K562 (cell line): ENCODE measurements around the gene KXD1. TPM values are rescaled to one million over a fixed set of nuclear protein-coding genes. Genes with fewer than 3 reads are reported as not detected.

Source experiments
- ATAC-seq: fragments of 200-7000 bp; cut with Tn5 transposase; 3 replicates; pipeline ENCODE4 v1.9.1; 2020; ENCODE audit warnings: moderate library complexity
- BruUV-seq: library from RNA; stranded (reverse); fragments of 400-500 nt; replicated peaks from 2 replicates; lab custom pipeline; 2021; lab: Mats Ljungman, UMichigan
- CTCF ChIA-PET: fragments of 300-600 bp; formaldehyde crosslinking; extraction: SDS; loops from one replicate; lab custom pipeline; 2021; ENCODE audit warnings: low intra/inter-chr PET ratio; lab: Yijun Ruan, JAX
- POLR2A ChIA-PET: fragments of 300-600, 350-650 bp; sonication (Branson Sonifier 250); formaldehyde crosslinking; extraction: SDS; loops from one replicate; lab custom pipeline; 2021; ENCODE audit warnings: antibody characterized with exemption, inconsistent platforms; lab: Yijun Ruan, JAX
- DNase-seq, 4 experiments: peaks; one replicate each; pipeline versions ENCODE4 v3.0.0 to v3.0.0-alpha.2; 2011 to 2018; ENCODE audit warnings: low spot score in 3 of 4, mixed read lengths in 3 of 4; ENCODE audit errors: extremely low read depth in 1 of 4
- FAIRE-seq: peaks from 2 replicates; lab custom pipeline; 2011; peaks lifted over from hg19 to GRCh38; lab: Jason Lieb, UNC
- H2AFZ ChIP-seq: 2 replicates; pipeline ENCODE4 v1.6.0; 2011; ENCODE audit warnings: low read depth, low read length, control low read depth, inconsistent platforms
- H3K27ac ChIP-seq: fragments of 200-600 bp; 3 replicates; pipeline ENCODE4 v1.8.0; 2011; ENCODE audit warnings: low read depth, mild to moderate bottlenecking, control low read depth, inconsistent platforms, low read length, moderate library complexity, mixed read lengths; ENCODE audit errors: extremely low read depth
- H3K27me3 ChIP-seq, 2 experiments: fragments of 300-600 bp in 1 of 2; 2 replicates in 1 of 2; 3 replicates in 1 of 2; pipeline versions ENCODE4 v1.6.0 to v1.8.0; 2011; ENCODE audit warnings: inconsistent platforms in 2 of 2, low read length in 2 of 2, mild to moderate bottlenecking in 1 of 2, mixed read lengths in 1 of 2, moderate library complexity in 1 of 2; ENCODE audit not compliant: control insufficient read depth in 2 of 2, insufficient read depth in 2 of 2
- H3K36me3 ChIP-seq: fragments of 300-600 bp; 3 replicates; pipeline ENCODE4 v1.8.0; 2011; ENCODE audit warnings: mild to moderate bottlenecking, low read length, inconsistent platforms; ENCODE audit not compliant: control insufficient read depth, insufficient read depth
- H3K4me1 ChIP-seq, 2 experiments: fragments of 200-600 bp in 1 of 2; replicated peaks in 1 of 2; 2 replicates in 1 of 2; 3 replicates in 1 of 2; pipeline versions ENCODE4 v1.5.1 to v1.8.0; 2011; ENCODE audit warnings: inconsistent platforms in 2 of 2, low read length in 2 of 2, mild to moderate bottlenecking in 1 of 2, mixed read lengths in 1 of 2, moderate library complexity in 1 of 2; ENCODE audit not compliant: control insufficient read depth in 2 of 2, insufficient read depth in 2 of 2
- H3K4me2 ChIP-seq: 2 replicates; pipeline ENCODE4 v1.6.1; 2011; ENCODE audit warnings: low read length, control low read depth, inconsistent platforms, mixed read lengths; ENCODE audit not compliant: insufficient read depth
- H3K4me3 ChIP-seq: fragments of 200-600 bp; sonication (generic), shearing (Covaris generic); 2 replicates; pipeline ENCODE4 v1.5.1; 2016; ENCODE audit warnings: control low read depth, inconsistent platforms
- H3K79me2 ChIP-seq: fragments of 200-600 bp; 3 replicates; pipeline ENCODE4 v1.8.0; 2011; ENCODE audit warnings: low read length, inconsistent platforms; ENCODE audit not compliant: control insufficient read depth, insufficient read depth
- H3K9ac ChIP-seq, 2 experiments: 2 replicates each; pipeline versions ENCODE4 v1.6.0 to v1.6.1; 2011; ENCODE audit warnings: low read depth in 2 of 2, low read length in 2 of 2, control low read depth in 1 of 2, inconsistent platforms in 1 of 2, mild to moderate bottlenecking in 1 of 2, mixed read lengths in 1 of 2; ENCODE audit not compliant: insufficient read depth in 1 of 2
- H3K9me1 ChIP-seq: one replicate; pipeline ENCODE4 v1.6.0; 2011; ENCODE audit warnings: inconsistent platforms, mild to moderate bottlenecking, low read length, moderate library complexity; ENCODE audit not compliant: control insufficient read depth, insufficient read depth
- H3K9me3 ChIP-seq: replicated peaks from 2 replicates; pipeline ENCODE4 v1.5.1; 2011; ENCODE audit warnings: low read depth, low read length, inconsistent platforms; ENCODE audit not compliant: control insufficient read depth, insufficient read depth
- H4K20me1 ChIP-seq: replicated peaks from 2 replicates; pipeline ENCODE4 v1.6.1; 2011; ENCODE audit warnings: low read length, inconsistent platforms, mixed read lengths; ENCODE audit not compliant: control insufficient read depth, insufficient read depth
- EGR1 ChIP-seq: fragments of 450-650 bp; conservative IDR thresholded peaks from 2 replicates; pipeline ENCODE4 v1.6.1; 2017; ENCODE audit warnings: mild to moderate bottlenecking
- HIVEP1 ChIP-seq: fragments of 250-450 bp; sonication (Bioruptor Pico); IDR thresholded peaks from 2 replicates; pipeline ENCODE4 v1.4.0; 2020; ENCODE audit warnings: mild to moderate bottlenecking
- LCOR ChIP-seq: sonication (generic); formaldehyde crosslinking; IDR thresholded peaks from 2 replicates; pipeline ENCODE4 v1.8.0; 2022; ENCODE audit warnings: mild to moderate bottlenecking, missing genetic modification reagents
- MED1 ChIP-seq: sonication (generic); formaldehyde crosslinking; IDR thresholded peaks from 2 replicates; pipeline ENCODE4 v1.8.1; 2023; ENCODE audit warnings: missing genetic modification reagents, borderline replicate concordance
- NELFE ChIP-seq: IDR thresholded peaks from 2 replicates; pipeline ENCODE4 v1.6.1; 2011; ENCODE audit warnings: mild to moderate bottlenecking; ENCODE audit not compliant: insufficient read depth, insufficient read length
- SMAD2 ChIP-seq: fragments of 150-350 bp; IDR thresholded peaks from 2 replicates; pipeline ENCODE4 v1.6.1; 2014; ENCODE audit warnings: low read depth, mild to moderate bottlenecking, low read length
- ZC3H11A ChIP-seq: IDR thresholded peaks from 2 replicates; pipeline ENCODE4 v1.6.1; 2012; ENCODE audit warnings: low read depth, low read length, improper control_type of control experiment
- WGBS: fragments of 100-300 bp; shearing (Covaris generic); methylation state at CpG from one replicate; pipeline ENCODE4 v1.1.6; 2016; ENCODE audit warnings: low coverage, mixed read lengths; ENCODE audit not compliant: insufficient coverage; ENCODE audit errors: missing lambda C conversion rate; 5-methylcytosine and 5-hydroxymethylcytosine counted together
- in situ Hi-C: fragments of 300-500 bp; cut with MboI; formaldehyde crosslinking; loops from 4 replicates; pipeline ENCODE4 v1.15.0; 2018; ENCODE audit warnings: inconsistent platforms, mixed read lengths
- intact Hi-C: fragments of 100-400 bp; cut with micrococcal nuclease; formaldehyde crosslinking; loops from 2 replicates; pipeline ENCODE4 v1.14.2; 2022
- polyA plus RNA-seq, 8 experiments: library from polyadenylated mRNA; depleted of rRNA in 4 of 8; stranded (reverse) in 5 of 8; unstranded in 3 of 8; fragments of >200 nt; fragmentation: Nextera tagmentation in 2 of 8; fragmentation: Illumina TruSeq in 1 of 8; extraction: Ambion mirVana in 2 of 8; extraction: Trizol in 1 of 8; gene quantifications; 2 replicates each; pipeline versions ENCODE4 v1.2.1 to v1.2.3, GENCODE V29; 2011 to 2014; ENCODE audit warnings: inconsistent platforms in 1 of 8, missing spikeins in 1 of 8
- total RNA-seq, 7 experiments: library from RNA; depleted of rRNA in 6 of 7; stranded (reverse); fragments of >200 nt in 6 of 7; fragmentation: Illumina TruSeq in 2 of 7; extraction: Trizol in 2 of 7; gene quantifications; 2 replicates each; pipeline versions ENCODE4 v1.2.1 to v1.2.3, GENCODE V29; 2011 to 2021; ENCODE audit warnings: low replicate concordance in 1 of 7
- TF ChIP-seq, protein P1 (sequence below): sonication (generic); formaldehyde crosslinking; IDR thresholded peaks from 2 replicates; pipeline ENCODE4 v1.8.1; 2023; ENCODE audit warnings: mild to moderate bottlenecking, missing genetic modification reagents, moderate library complexity

Gene KXD1
- total and polyA plus RNA-seq, 9 of the 15 experiments (the other 6 are each of a cell fraction or from before 2014, with no cell fraction given) = 21.9 to 210 (median 118) TPM

DNA sequence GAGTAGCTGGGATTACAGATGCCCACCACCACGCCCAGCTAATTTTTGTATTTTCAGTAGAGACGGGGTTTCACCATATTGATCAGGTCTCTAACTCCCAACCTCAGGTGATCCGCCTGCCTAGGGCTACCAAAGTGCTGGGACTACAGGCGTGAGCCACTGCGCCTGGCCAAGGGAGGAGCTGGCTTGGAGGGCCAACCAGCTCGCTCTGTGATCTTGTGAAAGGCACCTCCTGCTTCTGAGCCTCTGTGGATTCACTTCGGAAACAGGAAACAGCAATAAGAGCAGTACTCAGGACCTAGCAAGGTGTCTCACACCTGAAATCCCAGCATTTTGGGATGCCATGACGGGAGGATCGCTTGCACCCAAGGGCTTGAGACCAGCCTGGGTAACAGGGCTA lies 33.8 kb upstream of the KXD1 start:
- Histone ChIP-seq H3K79me2 (peaks cover 31% of the 10 kb centered on the region), H2AFZ (no peak overlapping the region), H3K27me3 (no peaks in the 10 kb centered on the region), H3K9me3 (no peaks in the 10 kb centered on the region), H3K27ac (no peak overlapping the region), H3K4me3 (no peak overlapping the region), H3K36me3 (peaks cover 7% of the 10 kb centered on the region)
- POLR2A ChIA-PET = interaction anchor here (0.9 to 1.2 kb wide), 4 partner anchors 10 to 243 kb away, joined by 3 to 4 read pairs (median 3); partner anchors contain the start of gene JUND
- in situ Hi-C loops = no loop called here
- TF ChIP-seq LCOR (CRISPR knock-in tag) = no peak
- TF ChIP-seq, all 486 proteins: peak for 0
- ATAC-seq (no peak), FAIRE-seq (no peak), DNase-seq (no peak)
- CTCF ChIA-PET = no interaction called here
- peaks cover 9% of the 10 kb centered on the region for H3K9me1 ChIP-seq
- 88% methylated on average over 9 of the region's 9 CpGs for WGBS
- BruUV-seq = no TSS peak
- no peak overlapping the region for H3K4me2 ChIP-seq
- H3K9ac ChIP-seq = peak overlapping the region in 1 of 2 experiments; percentile 84; a peak in 2 of 4 replicates
- peaks cover 11% of the 10 kb centered on the region; the same call in 1 of the 2 replicates for H4K20me1 ChIP-seq
- peaks cover 11 to 34% of the 10 kb centered on the region in 2 experiments for H3K4me1 ChIP-seq
- intact Hi-C loops = loop anchor here (2.0 to 5.0 kb wide), 3 partner anchors 21 to 48 kb away; partner anchors contain the start of genes KXD1 and UBA52

DNA sequence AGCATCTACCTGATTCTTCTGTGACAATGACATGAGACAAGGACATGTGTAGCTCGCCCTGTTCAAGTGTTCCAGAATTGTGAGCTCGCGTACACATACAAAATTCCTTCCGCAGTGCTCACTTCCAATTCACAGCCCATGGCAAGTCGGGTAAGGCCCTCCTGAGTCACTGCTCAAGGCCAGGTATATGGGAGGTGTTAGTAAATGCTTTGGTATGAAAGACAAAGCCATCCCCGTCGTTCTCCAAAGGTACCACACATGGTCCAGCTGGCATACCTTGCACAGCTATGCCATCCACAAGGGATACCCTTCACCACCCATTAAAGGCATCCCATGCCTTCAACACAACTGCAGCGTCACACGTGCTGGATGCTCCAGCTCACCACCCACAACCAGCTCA lies 31.4 kb upstream of the KXD1 start:
- peaks cover 2% of the 10 kb centered on the region; the same call in 2 of the 3 replicates for H3K36me3 ChIP-seq
- intact Hi-C loops = no loop called here
- BruUV-seq = no TSS peak
- H3K27ac ChIP-seq = no peak overlapping the region
- FAIRE-seq = peak; percentile 23
- in situ Hi-C loops = no loop called here
- no peak overlapping the region; the same call in 1 of the 2 replicates for H3K4me2 ChIP-seq
- peaks cover 6 to 20% of the 10 kb centered on the region in 2 experiments; a peak in 4 of 5 replicates for H3K4me1 ChIP-seq
- TF ChIP-seq EGR1 (no peak), SMAD2 (no peak), ZC3H11A (no peak), NELFE (no peak), MED1 (CRISPR knock-in tag) (no peak), HIVEP1 (CRISPR knock-in tag) (no peak)
- TF ChIP-seq, protein P1, sequence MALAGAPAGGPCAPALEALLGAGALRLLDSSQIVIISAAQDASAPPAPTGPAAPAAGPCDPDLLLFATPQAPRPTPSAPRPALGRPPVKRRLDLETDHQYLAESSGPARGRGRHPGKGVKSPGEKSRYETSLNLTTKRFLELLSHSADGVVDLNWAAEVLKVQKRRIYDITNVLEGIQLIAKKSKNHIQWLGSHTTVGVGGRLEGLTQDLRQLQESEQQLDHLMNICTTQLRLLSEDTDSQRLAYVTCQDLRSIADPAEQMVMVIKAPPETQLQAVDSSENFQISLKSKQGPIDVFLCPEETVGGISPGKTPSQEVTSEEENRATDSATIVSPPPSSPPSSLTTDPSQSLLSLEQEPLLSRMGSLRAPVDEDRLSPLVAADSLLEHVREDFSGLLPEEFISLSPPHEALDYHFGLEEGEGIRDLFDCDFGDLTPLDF (CRISPR knock-in tag) = no peak
- TF ChIP-seq, all 486 proteins: peak for 0
- ChIA-PET CTCF (no interaction called here), POLR2A (interaction anchor here (2.7 kb wide), 1 partner anchor 17 kb away, joined by 11 read pairs; the partner anchor contains the start of gene FKBP8)
- Histone ChIP-seq H3K9me1 (no peaks in the 10 kb centered on the region), H3K9ac (no peak overlapping the region), H4K20me1 (no peaks in the 10 kb centered on the region), H3K9me3 (no peaks in the 10 kb centered on the region), H3K4me3 (no peak overlapping the region), H2AFZ (peak overlapping the region; percentile 52), H3K79me2 (peaks cover 6% of the 10 kb centered on the region), H3K27me3 (no peaks in the 10 kb centered on the region)
- no peak for DNase-seq
- WGBS = 82% methylated on average over 9 of the region's 9 CpGs
- no peak for ATAC-seq
